Astrocyte of the spinal cord (primary cell): ENCODE results near the gene RFTN1.

Source experiments
- DNase-seq: peaks from one replicate; pipeline ENCODE4 v3.0.0; 2011; ENCODE audit warnings: low read depth, low spot score
- H3K4me3 ChIP-seq: 2 replicates; pipeline ENCODE4 v1.5.1; 2011; ENCODE audit warnings: low read depth, mild to moderate bottlenecking, low read length, moderate library complexity
- CTCF ChIP-seq: IDR thresholded peaks from 2 replicates; pipeline ENCODE4 v1.5.1; 2012; ENCODE audit warnings: low read depth, mild to moderate bottlenecking, low read length, inconsistent platforms
- in situ Hi-C: cut with HindIII; loops from 2 replicates; pipeline ENCODE4 v1.10.0; 2017; ENCODE audit warnings: low sequenced_read_pairs

Gene RFTN1, protein sequence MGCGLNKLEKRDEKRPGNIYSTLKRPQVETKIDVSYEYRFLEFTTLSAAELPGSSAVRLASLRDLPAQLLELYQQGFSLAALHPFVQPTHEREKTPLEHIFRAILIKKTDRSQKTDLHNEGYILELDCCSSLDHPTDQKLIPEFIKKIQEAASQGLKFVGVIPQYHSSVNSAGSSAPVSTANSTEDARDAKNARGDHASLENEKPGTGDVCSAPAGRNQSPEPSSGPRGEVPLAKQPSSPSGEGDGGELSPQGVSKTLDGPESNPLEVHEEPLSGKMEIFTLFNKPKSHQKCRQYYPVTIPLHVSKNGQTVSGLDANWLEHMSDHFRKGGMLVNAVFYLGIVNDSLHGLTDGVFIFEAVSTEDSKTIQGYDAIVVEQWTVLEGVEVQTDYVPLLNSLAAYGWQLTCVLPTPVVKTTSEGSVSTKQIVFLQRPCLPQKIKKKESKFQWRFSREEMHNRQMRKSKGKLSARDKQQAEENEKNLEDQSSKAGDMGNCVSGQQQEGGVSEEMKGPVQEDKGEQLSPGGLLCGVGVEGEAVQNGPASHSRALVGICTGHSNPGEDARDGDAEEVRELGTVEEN

GRCh38 chr3:16513141-16514020, at the start of gene RFTN1:
Gene RFTN1, minus strand, starts transcription at chr3:16513699. Its CDS starts 19,830 bp downstream, at chr3:16493869.
- in situ Hi-C loops: no loop called here
- peak; percentile 17 for TF ChIP-seq CTCF
- DNase-seq: peak; percentile 60
- peak within 1 kb of the TSS; percentile 96 for H3K4me3 ChIP-seq

DNA sequence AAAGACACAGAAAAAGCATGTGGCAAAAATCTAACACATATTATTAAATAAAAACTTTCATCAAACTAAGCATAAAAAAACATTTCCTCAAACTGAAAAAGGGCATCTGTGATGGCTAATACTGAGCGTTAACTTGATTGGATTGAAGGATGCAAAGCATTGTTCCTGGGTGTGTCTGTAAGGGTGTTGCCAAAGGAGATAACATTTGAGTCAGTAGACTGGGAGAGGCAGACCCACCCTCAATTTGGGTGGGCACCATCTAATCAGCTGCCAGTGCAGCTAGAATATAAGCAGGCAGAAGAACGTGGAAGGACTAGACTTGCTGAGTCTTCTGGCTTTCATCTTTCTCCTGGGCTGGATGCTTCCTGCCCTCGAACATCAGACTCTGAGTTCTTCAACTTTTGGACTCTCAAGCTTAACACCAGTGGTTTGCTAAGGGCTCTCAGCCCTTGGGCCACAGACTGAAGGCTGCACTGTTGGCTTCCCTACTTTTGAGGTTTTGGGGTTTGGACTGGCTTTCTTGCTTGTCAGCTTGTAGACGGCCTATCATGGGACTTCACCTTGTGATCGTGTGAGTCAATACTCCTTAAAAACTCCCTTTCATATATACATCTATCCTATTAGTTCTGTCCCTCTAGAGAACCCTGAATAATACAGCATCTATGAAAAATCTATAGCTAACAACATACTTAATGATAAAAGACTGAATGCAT, 46.3 kb upstream of the RFTN1 start:
- TF ChIP-seq CTCF: no peak
- in situ Hi-C loops: no loop called here
- DNase-seq: no peak
- H3K4me3 ChIP-seq: no peak overlapping the region

- no peak for DNase-seq
- in situ Hi-C loops: no loop called here
- H3K4me3 ChIP-seq: no peak overlapping the region
- no peak for TF ChIP-seq CTCF
These were observed 40.6 kb upstream of the RFTN1 start for GRCh38 chr3:16554126-16554525.

- in situ Hi-C loops: no loop called here
- no peak for TF ChIP-seq CTCF
- no peak for DNase-seq
- H3K4me3 ChIP-seq: no peak overlapping the region
These were observed 39.3 kb upstream of the RFTN1 start for GRCh38 chr3:16552757-16553156.

GRCh38 chr3:16551342-16551976, 38.0 kb upstream of the RFTN1 start:
- no peak for DNase-seq
- in situ Hi-C loops: no loop called here
- no peak overlapping the region for H3K4me3 ChIP-seq
- no peak for TF ChIP-seq CTCF
